Stimulated activated CD4-positive, alpha-beta T cell treated with anti-CD3 and anti-CD28 coated beads, TNF-alpha, amount 100 ng/mL, for 24 hours (primary cell): ENCODE data around the gene TADA2A.

ENCODE experiments used
- DNase-seq, 3 experiments: peaks; one replicate each; pipeline ENCODE4 v3.0.0-alpha.2; 2020; ENCODE audit warnings: low read depth in 3 of 3

Gene TADA2A

GRCh38 chr17:37461668-37462067, 55.0 kb downstream of the TADA2A start:
- DNase-seq = no peak

GRCh38 chr17:37462492-37462891, 55.8 kb downstream of the TADA2A start:
- DNase-seq = no peak

- no peak for DNase-seq
Measured at GRCh38 chr17:37463039-37463438, 56.4 kb downstream of the TADA2A start.

GRCh38 chr17:37465069-37465616, 58.5 kb downstream of the TADA2A start:
- no peak for DNase-seq

GRCh38 chr17:37466471-37466870, 59.8 kb downstream of the TADA2A start:
- DNase-seq = no peak

GRCh38 chr17:37470181-37470580, 63.5 kb downstream of the TADA2A start:
- DNase-seq = no peak

- DNase-seq = no peak
Measured at GRCh38 chr17:37475731-37476420, 69.2 kb downstream of the TADA2A start.

GRCh38 chr17:37476431-37477120, 69.9 kb downstream of the TADA2A start:
- DNase-seq = no peak

GRCh38 chr17:37478187-37478586, 71.5 kb downstream of the TADA2A start:
- no peak for DNase-seq

GRCh38 chr17:37479025-37479424, 72.3 kb downstream of the TADA2A start:
- no peak for DNase-seq

GRCh38 chr17:37480427-37480826, 73.7 kb downstream of the TADA2A start:
- no peak for DNase-seq

- no peak for DNase-seq
Measured at GRCh38 chr17:37481001-37481665, 74.4 kb downstream of the TADA2A start.

- DNase-seq = no peak
Measured at GRCh38 chr17:37483311-37484039, 76.8 kb downstream of the TADA2A start.

- DNase-seq = no peak
Measured at GRCh38 chr17:37485938-37486570, 79.4 kb downstream of the TADA2A start.

GRCh38 chr17:37488009-37488604, 81.4 kb downstream of the TADA2A start:
- DNase-seq = no peak

GRCh38 chr17:37488607-37489196, 82.0 kb downstream of the TADA2A start:
- DNase-seq = peak; percentile 32 to 65 (median 48)

- peak; percentile 52 to 74 (median 69) for DNase-seq
Measured at GRCh38 chr17:37489197-37490001, 82.7 kb downstream of the TADA2A start, which contains the start of gene DUSP14. DUSP14 (plus strand) TSS chr17:37489891; CDS start chr17:37512273, 22,382 bp downstream.

- DNase-seq = peak; percentile 45 to 74 (median 55)
Measured at GRCh38 chr17:37490022-37490587, 83.4 kb downstream of the TADA2A start.
